COR-L47 (cell line): ENCODE measurements around the gene KCNJ3.

Experiments
- DNase-seq: peaks from one replicate; lab custom pipeline; 2025; lab: John Stamatoyannopoulos, UW

KCNJ3 gene

DNA sequence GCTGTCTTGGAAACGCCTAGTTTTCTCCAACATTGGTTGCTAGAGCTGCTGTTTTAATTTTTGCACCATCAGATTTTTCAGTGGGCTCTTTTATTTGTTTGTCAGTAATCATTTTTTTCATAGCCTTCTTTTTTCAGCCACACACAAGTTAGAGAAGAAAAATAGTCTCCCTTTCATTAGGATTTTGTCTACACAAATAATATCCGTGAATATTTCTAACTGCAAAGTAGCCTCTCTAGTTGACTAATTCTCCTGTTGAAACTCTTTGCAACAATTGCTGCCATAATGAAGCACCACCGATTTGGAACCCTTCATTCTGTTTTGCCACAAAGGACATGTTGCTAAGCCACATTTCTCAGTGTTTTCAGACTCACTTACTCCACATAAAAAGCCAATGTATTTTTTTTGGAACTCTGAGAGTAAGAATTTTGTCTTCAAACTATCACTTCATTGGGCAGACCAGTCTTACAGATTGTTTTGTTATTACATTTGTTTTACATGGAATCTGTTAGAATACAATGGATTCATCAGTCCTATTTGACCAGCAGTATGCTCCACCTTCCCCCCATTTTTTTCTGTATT, 9.6 kb downstream of the KCNJ3 start:
- no peak for DNase-seq

GRCh38 chr2:154709215-154709614, 10.7 kb downstream of the KCNJ3 start:
- no peak for DNase-seq

- no peak for DNase-seq
These were observed 11.6 kb downstream of the KCNJ3 start for GRCh38 chr2:154710078-154710477.

- no peak for DNase-seq
These were observed 12.2 kb downstream of the KCNJ3 start for GRCh38 chr2:154710685-154711084.

DNA sequence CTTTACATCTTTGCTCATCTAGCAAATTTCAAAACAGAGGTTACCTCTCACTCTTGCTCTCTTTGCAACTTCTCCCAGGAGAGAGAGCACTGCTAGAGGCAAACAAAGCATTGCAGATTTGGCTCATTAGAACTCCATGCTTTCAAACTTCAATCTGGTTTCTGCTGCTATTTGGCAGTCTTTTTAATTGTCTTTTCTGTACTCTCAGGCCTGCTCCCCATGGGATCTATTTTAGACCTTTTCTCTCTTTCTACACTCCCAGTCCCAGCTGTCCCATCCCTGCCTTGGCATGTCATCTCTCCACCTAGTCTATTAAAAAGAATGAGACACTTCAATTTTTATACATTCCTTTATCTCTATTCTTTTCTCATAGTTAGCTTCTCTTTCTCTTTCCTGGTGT, 15.2 kb downstream of the KCNJ3 start:
- DNase-seq: no peak

GRCh38 chr2:154720651-154721050, 22.2 kb downstream of the KCNJ3 start:
- no peak for DNase-seq

- no peak for DNase-seq
These were observed 25.8 kb downstream of the KCNJ3 start for GRCh38 chr2:154724194-154724797.

- DNase-seq: peak; percentile 46
These were observed 41.9 kb downstream of the KCNJ3 start for GRCh38 chr2:154740361-154740760.

GRCh38 chr2:154758871-154759270, 60.4 kb downstream of the KCNJ3 start:
- DNase-seq: no peak

DNA sequence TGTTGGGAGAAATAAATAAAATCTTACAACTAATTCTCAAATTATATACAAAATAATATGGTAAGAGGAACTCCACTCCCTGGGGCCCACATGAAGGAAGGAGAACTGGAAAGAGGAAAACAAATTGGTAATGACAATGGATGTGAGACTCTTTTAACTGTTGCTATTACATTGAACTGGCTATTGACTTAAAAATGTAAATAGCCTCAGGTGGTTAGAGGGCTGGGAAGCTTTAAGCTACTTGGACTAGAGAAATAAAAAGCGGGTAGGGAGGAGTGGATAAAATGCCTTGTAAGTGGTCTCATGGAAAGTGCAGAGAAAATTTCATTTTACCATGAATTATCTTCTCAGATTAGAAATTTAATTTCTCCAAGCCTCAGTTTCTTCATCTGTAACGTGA, 64.1 kb downstream of the KCNJ3 start:
- DNase-seq: no peak

GRCh38 chr2:154771664-154772284, 73.3 kb downstream of the KCNJ3 start:
- no peak for DNase-seq

DNA sequence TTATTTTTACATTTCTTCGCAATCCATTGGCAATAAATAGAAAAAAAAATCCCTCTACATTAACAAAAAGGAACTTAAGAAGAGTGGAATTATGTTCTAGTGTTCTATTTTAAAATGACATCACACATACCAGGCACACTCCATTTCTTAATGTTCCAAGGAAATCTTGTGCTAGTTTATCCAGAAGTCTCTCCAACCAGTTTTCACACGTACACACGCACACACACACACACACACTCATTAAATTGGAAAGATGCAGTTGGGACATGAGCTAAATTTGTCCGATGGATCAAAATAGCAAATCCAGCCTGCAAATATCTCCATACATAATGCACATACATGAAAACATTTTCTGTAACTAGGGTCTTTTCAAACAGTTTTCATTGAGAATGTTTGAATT, 78.3 kb downstream of the KCNJ3 start:
- no peak for DNase-seq

DNA sequence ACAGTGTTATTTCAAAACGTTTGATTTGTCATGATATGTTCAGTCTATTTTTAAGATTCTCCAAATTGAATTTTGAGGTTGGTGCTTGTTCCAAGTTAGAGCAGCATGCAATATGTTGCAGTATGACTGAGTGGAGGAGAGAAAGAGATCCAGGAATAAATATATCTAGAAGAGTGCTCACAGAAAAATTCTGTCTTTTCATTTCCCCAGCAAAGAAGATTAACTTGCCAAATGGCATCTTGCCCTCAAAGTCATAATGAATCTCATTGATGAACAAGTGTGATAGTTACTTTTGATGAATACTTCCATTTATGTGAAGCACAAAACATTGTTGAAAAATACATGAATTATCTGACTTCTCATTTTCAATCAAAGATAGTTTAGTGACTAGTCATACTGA, 95.9 kb downstream of the KCNJ3 start:
- no peak for DNase-seq

- DNase-seq: no peak
These were observed 97.2 kb downstream of the KCNJ3 start for GRCh38 chr2:154795651-154796050.

DNA sequence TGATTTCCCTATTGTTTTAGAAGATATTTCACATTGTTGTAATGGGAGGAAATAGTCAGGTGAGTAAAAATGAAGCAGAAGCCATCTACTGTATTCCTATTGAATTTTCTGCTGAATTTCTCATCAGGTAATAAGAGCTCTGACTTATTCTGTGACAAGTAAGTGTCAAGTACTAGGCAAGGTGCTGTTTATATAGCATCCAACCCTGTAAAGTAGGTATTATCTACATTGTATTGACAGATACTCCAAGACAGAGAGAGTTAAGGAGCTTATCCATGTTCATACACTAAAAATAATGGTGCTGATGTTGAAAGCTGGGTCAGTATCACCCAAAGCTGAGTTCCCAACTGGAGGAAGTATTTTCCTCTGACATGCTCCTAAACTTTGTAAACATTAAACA, 106.0 kb downstream of the KCNJ3 start:
- no peak for DNase-seq

- no peak for DNase-seq
These were observed 115.1 kb downstream of the KCNJ3 start for GRCh38 chr2:154813636-154814035.

DNA sequence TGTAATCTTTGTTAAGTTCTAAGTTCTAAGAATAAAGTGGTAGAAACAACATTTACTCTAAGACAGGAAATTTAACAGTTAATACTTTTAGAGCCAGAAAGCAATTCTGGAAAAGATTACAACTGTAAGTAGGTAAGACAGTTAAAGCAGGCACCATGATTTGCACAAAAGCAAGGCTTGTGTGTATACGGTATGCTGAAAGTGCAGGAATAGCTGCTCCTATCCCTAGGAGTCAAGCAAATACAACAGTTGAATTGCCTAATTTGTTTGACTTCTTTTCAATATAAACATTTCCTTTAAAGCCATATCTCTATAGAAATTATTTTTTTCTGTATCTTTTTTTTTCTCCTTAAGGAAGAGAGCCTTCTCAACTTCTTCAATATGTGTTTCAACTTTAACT, 116.4 kb downstream of the KCNJ3 start:
- no peak for DNase-seq

- no peak for DNase-seq
These were observed 126.9 kb downstream of the KCNJ3 start for GRCh38 chr2:154825358-154825757.

DNA sequence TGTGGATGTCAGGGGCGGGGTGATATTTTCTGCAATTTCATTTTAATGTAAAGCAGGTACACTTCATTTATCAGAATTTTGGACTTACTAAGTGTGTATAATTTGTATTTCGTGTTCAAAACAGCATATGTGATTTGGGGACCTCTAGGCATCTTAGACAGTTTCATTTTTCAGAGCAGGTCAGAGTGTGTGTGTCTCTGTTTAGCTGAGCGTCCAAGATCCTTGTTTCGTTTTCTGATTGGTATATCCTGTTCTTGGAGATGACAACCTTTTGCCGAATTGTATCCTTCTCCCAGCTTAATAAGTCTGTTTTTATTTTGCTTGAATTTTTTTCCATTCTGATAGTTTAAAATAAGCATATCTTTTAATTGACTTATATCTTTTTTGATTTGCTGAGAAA, 128.3 kb downstream of the KCNJ3 start:
- DNase-seq: no peak

DNA sequence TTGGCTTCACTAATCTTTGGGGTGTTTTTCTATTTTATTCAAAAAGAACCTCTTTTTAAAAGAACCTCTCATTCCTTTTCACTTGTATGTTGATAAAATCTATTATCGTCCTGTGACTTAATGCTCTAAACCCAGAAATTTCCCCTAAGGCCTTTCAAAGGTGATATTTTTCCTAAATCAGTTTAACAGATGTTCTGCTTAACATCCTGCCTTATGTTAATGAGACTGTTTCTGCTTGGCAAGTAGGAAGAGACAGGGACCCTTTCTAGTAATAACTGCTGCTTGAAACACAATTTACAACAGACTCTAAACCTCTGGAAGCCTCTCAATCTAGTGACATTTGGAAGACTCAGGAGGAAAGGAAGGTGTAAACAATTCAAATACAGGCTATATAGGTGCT, 128.8 kb downstream of the KCNJ3 start:
- no peak for DNase-seq

GRCh38 chr2:154832711-154833110, 134.2 kb downstream of the KCNJ3 start:
- no peak for DNase-seq

- peak; percentile 73 for DNase-seq
These were observed 138.1 kb downstream of the KCNJ3 start for GRCh38 chr2:154836632-154837031.

DNA sequence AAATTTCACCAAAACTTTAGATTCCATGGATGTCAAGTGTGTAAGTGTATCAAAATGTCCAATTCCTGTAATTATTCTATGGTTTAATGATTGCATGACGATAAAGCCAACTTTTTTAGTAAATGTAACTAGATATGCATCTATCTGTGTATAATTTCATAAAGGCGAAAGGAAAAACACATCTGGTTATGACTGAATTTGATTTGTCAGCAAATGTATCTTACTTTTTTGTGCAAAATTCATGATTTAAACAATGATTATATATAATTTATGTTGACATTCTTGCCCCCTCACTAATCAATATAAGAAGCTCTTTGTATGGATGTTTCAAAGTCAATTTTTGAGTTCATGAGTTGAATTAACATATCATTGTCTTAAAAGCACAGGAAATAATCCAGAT, 138.5 kb downstream of the KCNJ3 start:
- DNase-seq: no peak

GRCh38 chr2:154844513-154844912, 146.0 kb downstream of the KCNJ3 start:
- DNase-seq: no peak
